ENCODE data around the gene MLNR.

The MLNR gene

DNA sequence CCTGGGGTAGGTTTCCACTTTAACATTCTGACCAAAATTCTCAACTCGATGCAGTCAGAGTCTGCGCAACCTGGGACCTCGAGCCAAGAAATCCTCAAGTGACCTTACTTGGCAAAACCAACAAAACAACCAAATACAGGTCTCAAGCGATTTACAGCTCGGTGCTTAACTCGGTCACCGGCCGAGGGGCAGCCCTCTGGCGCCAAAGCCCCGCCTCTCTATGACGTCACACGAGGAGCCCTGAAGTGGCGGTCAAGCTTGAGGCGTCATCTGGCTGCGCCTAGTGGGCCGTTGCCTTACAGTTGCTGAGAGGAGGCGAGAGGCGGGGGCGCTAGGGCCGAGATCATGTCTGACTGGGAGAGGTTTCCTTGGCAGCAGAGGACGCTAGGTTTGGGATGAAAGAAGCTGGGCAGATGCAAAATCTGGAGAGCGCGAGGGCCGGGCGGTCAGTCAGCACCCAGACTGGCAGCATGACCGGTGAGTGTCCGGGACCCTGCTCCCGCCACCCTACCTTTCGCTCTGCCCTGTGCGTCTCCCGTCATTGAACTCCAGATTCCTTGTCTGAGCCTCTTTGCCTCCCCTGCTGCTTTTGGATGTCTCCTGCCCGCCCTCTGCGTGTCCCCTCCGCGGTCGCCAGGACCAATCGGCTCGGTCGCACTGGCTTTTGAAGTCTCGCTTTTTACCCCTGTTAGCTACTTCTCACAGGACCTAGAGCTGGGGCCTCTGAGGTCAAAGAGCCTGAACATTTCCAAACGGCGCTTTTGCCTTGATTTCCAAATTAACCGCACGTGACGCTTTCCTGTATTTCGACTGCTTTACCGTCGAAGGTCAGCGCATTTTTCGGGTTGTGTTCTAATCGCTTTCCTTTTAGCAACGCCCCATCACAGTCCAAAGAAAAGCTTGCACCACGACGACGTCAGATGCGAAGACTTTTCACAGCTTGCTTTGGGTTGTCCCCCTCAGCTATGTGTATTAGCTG lies 27.8 kb downstream of the MLNR start, which contains the start of gene CDADC1:
Gene CDADC1, plus strand, starts transcription at position 283 of the 979 bp plus-strand sequence. Its CDS starts 113 bp downstream, at position 396.
- Mint-ChIP-seq H3K36me3 (ENCODE audit: low read depth) (peaks cover 11% of the 10 kb centered on the region), H3K27ac (peak within 1 kb of the TSS; percentile 98), H3K9me3 (no peaks in the 10 kb centered on the region), H3K27me3 (ENCODE audit: low read depth) (peaks cover 21% of the 10 kb centered on the region), H3K4me1 (ENCODE audit: low read depth) (peaks cover 31% of the 10 kb centered on the region), H3K4me3 (peak within 1 kb of the TSS; percentile 99)

DNA sequence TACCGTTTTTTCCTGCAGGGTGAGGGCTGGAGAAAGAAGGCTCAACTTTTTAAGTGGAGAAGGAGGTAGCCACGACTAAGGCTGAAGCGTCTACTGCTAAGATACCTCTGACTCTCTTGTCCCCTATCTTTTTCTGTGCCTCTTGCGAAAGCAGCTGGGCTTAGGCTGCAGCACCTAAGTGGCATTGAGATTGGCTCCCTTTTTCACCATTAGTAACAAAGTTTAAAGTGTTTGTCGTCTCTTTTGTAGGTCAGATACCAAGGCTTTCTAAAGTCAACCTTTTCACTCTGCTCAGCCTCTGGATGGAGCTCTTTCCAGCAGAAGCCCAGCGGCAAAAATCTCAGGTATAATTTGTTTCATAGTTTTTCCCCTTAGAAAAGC lies 28.5 kb downstream of the MLNR start:
- Mint-ChIP-seq H3K36me3 (ENCODE audit: low read depth) (peaks cover 13% of the 10 kb centered on the region), H3K27me3 (ENCODE audit: low read depth) (peaks cover 15% of the 10 kb centered on the region), H3K27ac (peak overlapping the region; percentile 98), H3K9me3 (no peaks in the 10 kb centered on the region), H3K4me3 (peak overlapping the region; percentile 99), H3K4me1 (ENCODE audit: low read depth) (peaks cover 35% of the 10 kb centered on the region)

DNA sequence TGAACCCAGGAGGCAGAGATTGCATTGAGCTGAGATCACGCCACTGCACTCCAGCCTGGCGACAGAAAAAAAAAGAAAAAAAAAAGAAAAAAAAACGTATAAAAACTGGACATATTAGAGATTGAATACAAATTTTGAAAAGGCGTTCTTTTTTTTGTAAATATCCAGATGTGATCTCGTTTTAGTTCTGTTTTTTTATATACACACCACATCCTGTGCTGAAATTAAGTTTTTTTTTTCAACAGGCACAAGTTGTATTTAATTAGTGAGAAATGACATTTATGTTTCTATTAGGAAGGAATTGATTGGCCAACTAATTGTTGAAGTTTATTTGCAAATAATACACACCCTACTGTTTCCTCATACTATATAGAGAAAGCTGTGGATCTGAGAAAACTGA lies 31.2 kb downstream of the MLNR start:
- no peaks in the 10 kb centered on the region for H3K9me3 Mint-ChIP-seq
- H3K27ac Mint-ChIP-seq = no peak overlapping the region
- no peaks in the 10 kb centered on the region for H3K27me3 Mint-ChIP-seq (ENCODE audit: low read depth)
- peaks cover 29% of the 10 kb centered on the region for H3K36me3 Mint-ChIP-seq (ENCODE audit: low read depth)
- peaks cover 53% of the 10 kb centered on the region for H3K4me1 Mint-ChIP-seq (ENCODE audit: low read depth)
- H3K4me3 Mint-ChIP-seq = no peak overlapping the region

DNA sequence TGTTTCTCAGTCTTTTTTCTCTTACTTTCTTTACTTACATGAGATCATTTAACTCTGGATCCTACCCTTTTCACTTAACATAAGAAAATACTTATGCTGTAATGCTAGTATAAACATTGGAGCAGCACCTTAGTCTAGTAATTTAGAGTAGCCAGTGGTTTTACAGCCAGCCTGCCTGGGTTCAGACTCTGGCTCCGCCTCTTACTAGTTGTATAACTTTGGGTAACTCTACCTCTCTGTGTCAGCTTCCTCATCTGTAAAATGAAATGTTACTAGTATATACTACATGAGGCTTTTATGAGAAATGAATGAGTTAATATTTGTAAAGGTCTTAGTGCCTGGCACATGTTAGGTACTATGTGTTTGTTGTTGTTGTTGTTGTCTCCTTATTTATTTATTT lies 33.2 kb downstream of the MLNR start:
- peaks cover 47% of the 10 kb centered on the region for H3K4me1 Mint-ChIP-seq (ENCODE audit: low read depth)
- H3K27ac Mint-ChIP-seq = peak overlapping the region; percentile 6
- H3K4me3 Mint-ChIP-seq = no peak overlapping the region
- no peaks in the 10 kb centered on the region for H3K9me3 Mint-ChIP-seq
- no peaks in the 10 kb centered on the region for H3K27me3 Mint-ChIP-seq (ENCODE audit: low read depth)
- H3K36me3 Mint-ChIP-seq (ENCODE audit: low read depth) = peaks cover 34% of the 10 kb centered on the region

DNA sequence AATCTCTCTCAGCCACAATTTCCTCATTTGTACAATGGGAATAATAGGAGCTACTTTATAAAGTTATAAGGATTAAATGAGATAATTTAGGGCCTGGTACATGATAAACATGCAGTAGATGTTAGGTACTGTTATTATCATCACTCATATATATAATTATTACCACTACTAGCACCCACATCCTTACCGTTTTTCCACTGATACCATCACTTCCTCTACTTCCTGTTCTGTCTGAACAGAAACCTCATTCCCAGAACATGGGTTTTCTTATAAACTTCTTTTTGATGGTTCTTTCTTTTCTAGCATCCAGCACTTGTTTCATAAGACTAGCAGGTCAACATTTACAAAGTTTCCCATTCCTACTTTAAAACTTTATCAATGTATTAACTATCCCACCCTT lies 33.9 kb downstream of the MLNR start:
- H3K27me3 Mint-ChIP-seq (ENCODE audit: low read depth) = no peaks in the 10 kb centered on the region
- H3K4me1 Mint-ChIP-seq (ENCODE audit: low read depth) = peaks cover 45% of the 10 kb centered on the region
- no peak overlapping the region for H3K27ac Mint-ChIP-seq
- H3K36me3 Mint-ChIP-seq (ENCODE audit: low read depth) = peaks cover 34% of the 10 kb centered on the region
- no peaks in the 10 kb centered on the region for H3K9me3 Mint-ChIP-seq
- no peak overlapping the region for H3K4me3 Mint-ChIP-seq

DNA sequence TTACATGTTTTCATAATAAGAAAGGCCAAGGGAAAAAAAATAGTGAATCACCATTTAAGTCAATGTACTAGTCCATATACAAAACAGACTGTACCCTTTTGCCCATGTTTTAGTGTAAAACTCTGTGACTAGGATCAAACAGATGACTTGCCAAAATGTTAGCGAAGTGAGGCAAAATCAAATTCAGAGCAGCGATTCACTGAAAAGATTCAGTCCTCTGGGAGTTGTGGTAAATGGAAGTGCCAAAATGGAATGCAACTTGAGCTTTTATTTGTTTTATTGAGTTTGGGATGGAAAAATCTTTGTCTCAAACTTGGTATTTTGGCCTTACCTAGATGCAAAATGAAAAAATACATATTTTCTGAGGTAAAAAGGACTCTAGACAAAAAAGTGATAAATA lies 36.7 kb downstream of the MLNR start:
- H3K36me3 Mint-ChIP-seq (ENCODE audit: low read depth) = peaks cover 46% of the 10 kb centered on the region
- no peak overlapping the region for H3K27ac Mint-ChIP-seq
- H3K9me3 Mint-ChIP-seq = no peaks in the 10 kb centered on the region
- no peaks in the 10 kb centered on the region for H3K27me3 Mint-ChIP-seq (ENCODE audit: low read depth)
- no peak overlapping the region for H3K4me3 Mint-ChIP-seq
- H3K4me1 Mint-ChIP-seq (ENCODE audit: low read depth) = peaks cover 36% of the 10 kb centered on the region

DNA sequence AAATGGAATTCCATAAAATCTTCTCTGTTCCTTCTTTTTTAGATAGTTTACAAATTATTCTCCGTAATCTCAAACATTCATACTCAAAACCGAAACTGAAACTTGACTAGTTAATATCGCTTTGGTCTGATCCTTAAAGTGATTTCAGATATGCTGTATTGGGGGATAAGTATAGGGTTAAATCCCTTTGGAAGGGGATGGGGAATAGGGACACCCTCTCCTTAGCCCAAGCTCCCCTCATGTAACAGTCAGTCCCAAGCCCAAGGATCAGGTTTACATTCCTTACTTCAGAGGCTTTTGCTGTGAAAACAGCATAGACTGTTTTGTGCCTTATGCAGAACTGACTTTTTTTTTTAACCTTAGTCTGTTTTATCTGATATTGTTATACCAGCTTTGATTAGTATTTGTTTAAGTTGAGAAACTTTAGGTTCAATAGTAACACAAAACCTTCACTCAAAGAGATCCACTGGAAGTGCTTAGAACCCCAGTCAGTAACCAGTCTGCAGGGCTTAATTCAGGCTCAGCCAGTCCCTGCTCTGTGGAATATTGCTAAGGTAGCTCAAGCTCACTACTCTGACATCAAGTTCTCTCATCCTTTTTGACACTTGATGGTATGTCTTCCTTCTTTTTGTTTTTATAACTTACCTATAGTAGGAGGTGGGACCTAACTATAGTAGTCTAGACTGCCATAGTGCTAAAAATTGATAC lies 38.1 kb downstream of the MLNR start:
- H3K36me3 Mint-ChIP-seq (ENCODE audit: low read depth) = peaks cover 41% of the 10 kb centered on the region
- no peaks in the 10 kb centered on the region for H3K27me3 Mint-ChIP-seq (ENCODE audit: low read depth)
- no peaks in the 10 kb centered on the region for H3K9me3 Mint-ChIP-seq
- peaks cover 30% of the 10 kb centered on the region for H3K4me1 Mint-ChIP-seq (ENCODE audit: low read depth)
- peak overlapping the region; percentile 81 for H3K27ac Mint-ChIP-seq
- peak overlapping the region; percentile 78 for H3K4me3 Mint-ChIP-seq

DNA sequence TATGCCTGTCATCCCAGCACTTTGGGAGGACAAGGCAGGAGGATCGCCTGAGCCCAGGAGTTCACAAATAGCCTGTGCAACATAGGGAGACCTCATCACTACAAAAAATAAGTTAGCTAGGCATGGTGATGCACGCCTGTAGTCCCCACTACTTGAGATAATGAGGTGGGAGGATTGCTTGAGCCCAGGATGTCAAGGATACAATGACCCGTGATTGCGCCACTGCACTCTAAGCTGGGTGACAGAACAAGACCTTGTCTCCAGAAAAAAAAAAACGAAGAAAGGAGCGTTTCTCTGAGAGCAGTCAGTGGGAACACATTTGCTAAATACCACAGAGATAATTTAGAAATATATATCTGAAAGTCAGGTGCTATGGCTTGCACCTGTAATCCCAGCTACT lies 39.4 kb downstream of the MLNR start:
- H3K4me1 Mint-ChIP-seq (ENCODE audit: low read depth) = peaks cover 21% of the 10 kb centered on the region
- no peaks in the 10 kb centered on the region for H3K27me3 Mint-ChIP-seq (ENCODE audit: low read depth)
- H3K9me3 Mint-ChIP-seq = no peaks in the 10 kb centered on the region
- no peak overlapping the region for H3K27ac Mint-ChIP-seq
- no peak overlapping the region for H3K4me3 Mint-ChIP-seq
- H3K36me3 Mint-ChIP-seq (ENCODE audit: low read depth) = peaks cover 38% of the 10 kb centered on the region

DNA sequence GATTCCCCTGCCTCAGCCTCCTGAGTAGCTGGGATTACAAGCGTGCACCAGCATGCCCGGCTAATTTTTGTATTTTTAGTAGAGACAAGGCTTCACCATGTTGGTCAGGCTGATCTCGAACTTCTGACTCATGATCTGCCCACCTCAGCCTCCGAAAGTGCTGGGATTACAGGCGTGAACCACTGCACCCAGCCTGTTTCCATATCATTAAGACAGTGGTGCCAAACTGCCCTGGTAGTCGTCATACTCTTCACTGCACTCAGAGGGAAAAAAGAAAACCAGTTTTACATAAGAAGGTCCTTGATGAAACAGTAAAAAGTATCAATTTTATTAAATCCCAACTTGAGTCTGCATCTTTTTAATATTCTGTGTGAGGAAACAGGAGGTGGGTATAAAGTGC lies 42.5 kb downstream of the MLNR start:
- Mint-ChIP-seq H3K27me3 (ENCODE audit: low read depth) (no peaks in the 10 kb centered on the region), H3K4me1 (ENCODE audit: low read depth) (peaks cover 7% of the 10 kb centered on the region), H3K27ac (no peak overlapping the region), H3K9me3 (no peaks in the 10 kb centered on the region), H3K36me3 (ENCODE audit: low read depth) (peaks cover 24% of the 10 kb centered on the region), H3K4me3 (no peak overlapping the region)

DNA sequence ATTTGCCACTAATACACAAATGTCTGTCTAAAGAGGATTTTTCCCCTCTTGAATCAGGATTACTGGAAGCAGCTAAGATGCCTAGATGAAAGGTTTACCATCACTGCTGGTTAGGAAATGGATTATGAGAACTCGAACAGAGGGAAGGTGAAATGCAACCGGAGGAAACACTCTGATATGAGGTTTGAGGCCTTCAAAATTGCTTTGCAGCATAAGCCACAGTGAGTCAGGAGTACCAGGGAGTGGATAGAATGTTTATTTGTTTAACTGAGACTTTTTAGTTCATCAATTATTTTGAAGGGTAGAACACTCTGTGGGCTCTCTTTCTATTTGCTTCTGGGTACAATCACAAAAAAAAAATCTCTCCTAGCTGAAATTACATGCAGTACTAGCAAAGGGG lies 45.7 kb downstream of the MLNR start:
- H3K9me3 Mint-ChIP-seq = no peaks in the 10 kb centered on the region
- no peak overlapping the region for H3K27ac Mint-ChIP-seq
- H3K36me3 Mint-ChIP-seq (ENCODE audit: low read depth) = peaks cover 19% of the 10 kb centered on the region

DNA sequence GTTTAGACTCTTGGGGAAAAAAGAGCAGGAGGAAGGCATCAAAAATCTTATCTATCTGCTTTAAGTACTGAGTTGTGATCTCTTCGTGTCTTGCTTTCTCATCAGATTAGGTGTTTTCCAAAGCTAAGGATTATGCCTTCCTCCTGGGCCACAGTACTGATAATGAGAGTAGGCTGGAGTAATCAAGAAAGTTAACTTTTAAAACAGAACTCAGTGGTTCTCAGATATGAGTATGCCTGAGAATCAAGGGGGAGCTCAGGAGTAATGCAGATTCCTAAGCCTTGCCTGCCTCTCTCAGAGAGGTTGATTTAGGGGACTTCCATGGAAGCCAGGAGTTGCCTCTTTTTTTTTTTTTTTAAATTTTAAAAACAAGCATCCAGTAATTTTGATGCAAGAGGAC lies 51.1 kb downstream of the MLNR start:
- Mint-ChIP-seq H3K27ac (no peak overlapping the region), H3K9me3 (no peaks in the 10 kb centered on the region), H3K4me3 (no peak overlapping the region), H3K36me3 (ENCODE audit: low read depth) (peaks cover 11% of the 10 kb centered on the region), H3K27me3 (ENCODE audit: low read depth) (no peaks in the 10 kb centered on the region), H3K4me1 (ENCODE audit: low read depth) (no peaks in the 10 kb centered on the region)

More for the DNA sequence above, 45.7 kb downstream of the MLNR start:
- H3K27me3 Mint-ChIP-seq (ENCODE audit: low read depth) = no peaks in the 10 kb centered on the region
- H3K4me3 Mint-ChIP-seq = no peak overlapping the region
- no peaks in the 10 kb centered on the region for H3K4me1 Mint-ChIP-seq (ENCODE audit: low read depth)
